Left kidney (tissue), 8 donors: Measurements from ENCODE around the gene PALM2AKAP2. TPM values are rescaled to one million over a fixed set of nuclear protein-coding genes. Genes with fewer than 3 reads are reported as not detected.
A peak's percentile ranks its signal among the peaks of the same experiment; 100 is the strongest.

Experiments
- DNase-seq: peaks from one replicate; pipeline ENCODE4 v3.0.0-alpha.2; 2013
- long read RNA-seq, 8 donors: transcript quantifications; one replicate each; lab custom pipeline, GENCODE V29; 2026
- polyA plus RNA-seq: library from polyadenylated mRNA; unstranded; fragments of 120-200 nt; gene quantifications from one replicate; pipeline ENCODE4 v1.2.1, GENCODE V29; 2013; ENCODE audit not compliant: insufficient read length

The PALM2AKAP2 gene
- 11.0 TPM for polyA plus RNA-seq
- long read RNA-seq, donor 1, partial matches to known transcripts, result 28 of 28 reads
- long read RNA-seq, donor 1, other reads (novel, unspliced or antisense), result 0 of 28 reads
- long read RNA-seq, donor 2, result 0 reads
- long read RNA-seq, donor 3, result 0 reads
- long read RNA-seq, donor 4, result 0 reads
- long read RNA-seq, donor 5, result 0 reads
- long read RNA-seq, donor 6, partial matches to known transcripts, result 5 of 5 reads
- long read RNA-seq, donor 6, other reads (novel, unspliced or antisense), result 0 of 5 reads
- long read RNA-seq, donor 7, partial matches to known transcripts, result 12 of 13 reads
- long read RNA-seq, donor 7, other reads (novel, unspliced or antisense), result 0 of 13 reads
- long read RNA-seq, donor 8, result 0 reads

GRCh38 chr9:109779711-109780452, at the start of gene PALM2AKAP2:
Gene PALM2AKAP2 (plus strand): TSS chr9:109780198. CDS start chr9:109780489, 291 bp downstream.
- peak; percentile 57 for DNase-seq

DNA sequence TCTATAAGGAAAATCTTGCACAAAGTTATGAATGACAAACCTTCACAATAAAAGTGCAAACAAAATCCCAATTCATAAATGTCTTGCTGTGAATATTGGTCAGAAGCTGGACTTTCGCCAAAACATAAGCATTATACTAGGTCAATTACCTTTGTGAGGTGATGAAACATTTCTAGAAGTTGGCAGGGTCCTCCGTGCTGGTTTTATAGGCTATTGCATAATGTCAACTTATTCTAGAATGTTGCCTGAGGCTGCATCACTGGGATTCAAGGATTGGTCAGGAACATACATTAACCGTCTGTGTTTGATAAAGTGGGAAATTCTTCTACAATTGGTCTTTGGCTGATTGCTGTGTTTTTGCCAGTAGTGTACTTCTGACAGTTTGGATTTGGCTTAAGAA, 49.8 kb upstream of the PALM2AKAP2 start:
- no peak for DNase-seq

DNA sequence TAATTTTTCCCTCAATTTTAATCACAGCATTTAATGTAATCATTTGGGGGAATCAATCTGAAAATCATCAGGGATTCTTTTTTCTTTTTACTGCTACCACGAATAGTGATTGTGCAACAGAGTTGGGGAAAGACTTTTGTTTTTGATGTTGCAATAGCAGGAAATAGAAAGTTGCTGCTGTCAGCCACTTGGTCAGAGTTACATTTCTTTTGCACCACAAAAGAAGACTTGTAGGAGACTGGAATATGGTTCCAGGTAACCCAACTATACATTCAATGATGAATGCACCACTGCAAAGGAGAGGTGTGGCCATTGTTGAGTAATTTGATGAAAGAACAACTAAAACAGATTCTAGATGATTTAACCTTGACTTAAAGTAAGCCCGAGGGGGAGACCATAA, 46.3 kb upstream of the PALM2AKAP2 start:
- DNase-seq, result no peak

- no peak for DNase-seq
Measured at GRCh38 chr9:109734814-109735213, 45.2 kb upstream of the PALM2AKAP2 start.

DNA sequence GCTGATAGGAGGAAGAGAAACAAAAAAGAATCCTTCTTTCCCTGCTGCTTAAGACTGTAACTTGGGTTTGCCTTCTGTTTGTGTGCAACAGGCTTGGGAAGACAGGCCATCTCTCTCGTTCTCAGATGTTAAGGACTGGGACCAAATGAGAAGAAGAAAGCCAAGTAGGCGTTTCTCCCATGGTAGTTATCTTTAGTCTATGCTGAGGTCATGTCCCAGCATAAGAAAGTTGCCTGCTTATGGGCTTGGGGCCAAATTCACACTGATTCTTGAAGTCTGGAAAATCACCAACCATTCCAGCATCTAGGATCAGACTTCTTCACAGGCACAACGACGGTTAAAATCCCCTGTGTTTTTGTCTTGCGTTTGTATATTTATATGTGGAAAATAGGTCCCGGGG, 44.2 kb upstream of the PALM2AKAP2 start:
- DNase-seq, result no peak

- no peak for DNase-seq
Measured at GRCh38 chr9:109737295-109737694, 42.7 kb upstream of the PALM2AKAP2 start.

- DNase-seq, result no peak
Measured at GRCh38 chr9:109739760-109740159, 40.2 kb upstream of the PALM2AKAP2 start.

- no peak for DNase-seq
Measured at GRCh38 chr9:109742776-109743348, 37.1 kb upstream of the PALM2AKAP2 start.

GRCh38 chr9:109743696-109744095, 36.3 kb upstream of the PALM2AKAP2 start:
- no peak for DNase-seq

GRCh38 chr9:109745335-109746283, 34.4 kb upstream of the PALM2AKAP2 start:
- peak; percentile 32 for DNase-seq

- DNase-seq, result peak; percentile 45
Measured at GRCh38 chr9:109751253-109751652, 28.7 kb upstream of the PALM2AKAP2 start.

DNA sequence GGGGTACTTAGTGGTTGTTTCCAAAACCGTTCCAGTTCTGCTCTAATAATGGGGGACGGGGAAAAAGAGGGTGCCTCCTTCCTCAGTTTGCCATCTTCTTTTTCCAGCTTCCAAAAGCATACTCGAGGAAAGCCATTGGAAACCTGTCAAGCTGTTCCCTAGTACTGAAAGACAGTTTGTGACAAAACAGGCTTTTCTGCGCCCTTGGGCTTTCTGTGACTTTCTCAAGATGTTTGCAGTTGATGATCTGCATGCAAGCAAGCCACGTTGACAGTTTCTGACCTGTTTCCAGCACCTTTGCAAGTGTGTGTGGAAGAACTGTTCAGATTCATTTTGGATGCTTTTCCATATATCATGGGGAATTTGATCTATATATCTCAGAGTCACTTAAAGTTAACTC, 26.7 kb upstream of the PALM2AKAP2 start:
- no peak for DNase-seq

DNA sequence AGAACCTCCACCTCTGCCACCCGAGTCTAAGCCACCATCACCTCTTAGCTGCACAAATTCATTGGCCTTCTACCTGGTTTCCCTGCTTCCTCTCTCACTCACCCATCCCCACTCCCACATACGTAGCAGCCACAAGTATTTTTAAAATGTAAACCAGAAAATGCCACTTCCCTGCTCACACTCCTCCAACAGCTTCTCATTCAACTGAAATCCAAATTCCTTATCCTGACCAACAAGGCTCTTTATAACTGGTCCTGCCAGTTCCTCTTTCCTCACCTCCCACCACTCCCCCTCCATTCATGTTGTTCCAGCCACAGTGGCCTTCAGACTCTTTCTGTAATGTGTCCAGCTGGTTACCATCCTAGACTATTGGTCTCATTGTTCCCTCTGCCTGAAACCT, 25.0 kb upstream of the PALM2AKAP2 start:
- no peak for DNase-seq

DNA sequence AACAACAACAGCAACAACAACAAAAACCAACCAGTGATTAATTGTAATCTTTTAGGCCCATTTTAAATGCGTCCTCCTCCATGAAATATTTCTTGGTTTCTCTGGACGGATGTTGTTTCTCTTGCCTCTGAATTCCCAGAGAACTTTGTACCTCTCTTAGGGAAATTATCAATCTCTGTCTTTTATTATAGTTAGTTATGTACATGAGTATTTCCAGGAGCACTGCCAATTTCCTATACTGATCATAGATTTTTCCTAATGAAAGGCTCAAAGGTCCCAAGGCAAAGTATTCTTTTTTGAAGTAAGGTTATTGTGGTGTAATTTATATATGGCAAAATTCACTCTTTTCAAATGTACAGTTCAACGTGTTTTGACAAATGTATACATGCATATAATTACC, 20.4 kb upstream of the PALM2AKAP2 start:
- DNase-seq, result no peak

DNA sequence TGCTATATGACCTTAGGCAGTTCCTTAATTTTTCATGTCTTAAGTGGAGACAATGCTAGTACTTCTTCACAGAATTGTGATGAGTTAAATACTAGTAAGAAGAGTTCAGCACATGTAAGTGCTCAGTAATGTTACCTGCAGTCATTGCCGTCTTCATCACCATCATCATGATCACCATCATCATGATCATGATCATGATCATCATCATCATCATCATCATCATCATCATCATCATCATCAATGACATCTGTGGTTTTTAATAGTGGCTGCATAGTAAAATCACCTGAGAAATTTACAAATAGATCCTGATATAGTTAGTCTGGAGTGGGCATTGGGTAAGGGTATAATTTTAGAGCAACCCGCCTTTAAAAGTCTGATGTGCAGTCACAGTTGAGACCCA, 14.7 kb upstream of the PALM2AKAP2 start:
- DNase-seq, result no peak

DNA sequence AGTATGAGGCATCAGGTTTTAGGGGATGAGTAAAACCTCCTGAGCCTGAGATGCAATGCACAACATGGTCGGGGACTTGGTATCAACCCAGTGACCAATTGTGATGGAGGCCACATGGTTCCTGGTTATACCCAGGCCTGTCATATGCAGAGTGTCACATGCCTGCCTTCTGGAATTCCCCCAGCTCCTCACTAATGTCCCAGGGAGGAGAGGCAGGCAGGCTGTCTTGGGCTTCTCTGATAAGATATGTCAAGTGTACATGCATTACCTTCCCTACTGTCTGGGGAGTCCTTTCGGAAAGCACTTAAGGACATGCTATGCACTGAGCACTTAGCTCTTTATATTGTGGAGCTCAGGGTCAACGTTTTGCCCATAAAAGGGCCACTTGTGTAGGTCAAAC, 14.2 kb upstream of the PALM2AKAP2 start:
- DNase-seq, result no peak

GRCh38 chr9:109766351-109766750, 13.6 kb upstream of the PALM2AKAP2 start:
- DNase-seq, result no peak

GRCh38 chr9:109767404-109767803, 12.6 kb upstream of the PALM2AKAP2 start:
- DNase-seq, result no peak

DNA sequence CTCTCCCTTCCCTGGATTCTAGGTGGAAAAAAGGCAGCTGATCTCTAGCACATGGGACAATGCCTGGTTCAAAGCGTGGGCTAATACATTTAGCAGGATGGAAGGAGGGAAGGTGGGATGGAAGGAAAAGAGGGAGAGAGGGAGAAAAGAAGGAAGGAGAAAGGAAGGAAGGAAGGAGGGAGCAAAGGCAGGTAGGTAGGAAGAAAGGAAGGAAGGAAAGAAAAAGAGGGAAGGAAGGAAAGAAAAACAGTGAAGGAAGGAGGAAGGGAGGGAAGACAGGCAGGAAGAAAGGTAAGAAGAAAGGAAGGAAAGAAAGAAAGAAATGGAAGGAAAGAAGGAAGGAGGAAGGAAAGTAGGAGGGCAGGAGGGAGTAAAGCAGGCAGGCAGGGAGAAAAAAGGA, 12.2 kb upstream of the PALM2AKAP2 start:
- DNase-seq, result no peak

DNA sequence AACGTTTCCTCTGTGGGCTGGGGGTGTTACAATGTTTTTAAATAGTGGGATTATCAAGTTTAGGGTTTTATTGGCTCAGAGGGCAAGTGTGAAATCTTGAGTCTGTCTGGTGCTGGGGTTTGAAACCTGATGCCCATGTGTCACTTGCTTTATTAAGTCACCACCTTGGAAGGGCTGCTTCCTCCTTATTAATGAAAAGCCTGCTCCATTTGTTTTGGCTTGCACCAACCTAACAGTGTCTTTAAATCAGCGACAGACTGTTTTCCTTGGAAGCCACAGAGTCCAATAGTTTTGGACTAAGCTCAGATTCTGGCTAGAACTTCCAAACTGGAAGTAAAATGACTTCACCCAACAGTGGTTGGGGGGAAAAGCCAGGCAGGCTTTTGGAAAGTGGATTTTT, 10.7 kb upstream of the PALM2AKAP2 start:
- DNase-seq, result no peak

GRCh38 chr9:109770101-109770500, 9.9 kb upstream of the PALM2AKAP2 start:
- DNase-seq, result no peak

DNA sequence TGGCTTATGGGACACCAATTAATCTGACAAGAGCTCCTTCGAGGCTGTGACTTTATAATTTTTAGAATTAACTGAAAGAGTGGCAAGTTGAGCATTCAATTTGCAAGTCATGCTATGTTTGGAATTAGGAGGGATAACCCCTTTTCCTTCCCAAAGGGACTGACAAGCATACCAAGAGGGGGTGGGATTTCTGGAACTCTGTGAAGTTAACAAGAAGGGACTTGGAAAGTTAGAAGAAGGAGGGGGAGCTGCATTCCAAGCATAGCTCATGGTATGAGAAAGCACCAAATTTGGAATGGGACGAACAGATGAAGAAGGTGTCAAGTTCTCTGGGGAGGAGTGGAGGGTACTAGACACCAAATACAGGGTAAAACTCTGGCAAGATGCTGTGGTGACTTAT, 8.9 kb upstream of the PALM2AKAP2 start:
- DNase-seq, result peak; percentile 55
